Body of pancreas (tissue), 4 donors: ENCODE data around the gene CENPM.

Experiments used
- POLR2A ChIP-seq, 3 donors: fragments of 450-650 bp; IDR thresholded peaks; one replicate each; pipeline ENCODE4 v1.6.1; 2016; ENCODE audit warnings: antibody characterized with exemption in 3 of 3, mild to moderate bottlenecking in 2 of 3
- TF ChIP-seq, protein P1 (sequence below), 7 experiments: fragments of 450-650 bp in 4 of 7; fragments of 200-600 bp in 3 of 7; sonication (generic) in 3 of 7; IDR thresholded peaks; one replicate each; pipeline ENCODE4 v1.5.1; 2016 to 2019; ENCODE audit warnings: antibody characterized with exemption in 7 of 7

DNA sequence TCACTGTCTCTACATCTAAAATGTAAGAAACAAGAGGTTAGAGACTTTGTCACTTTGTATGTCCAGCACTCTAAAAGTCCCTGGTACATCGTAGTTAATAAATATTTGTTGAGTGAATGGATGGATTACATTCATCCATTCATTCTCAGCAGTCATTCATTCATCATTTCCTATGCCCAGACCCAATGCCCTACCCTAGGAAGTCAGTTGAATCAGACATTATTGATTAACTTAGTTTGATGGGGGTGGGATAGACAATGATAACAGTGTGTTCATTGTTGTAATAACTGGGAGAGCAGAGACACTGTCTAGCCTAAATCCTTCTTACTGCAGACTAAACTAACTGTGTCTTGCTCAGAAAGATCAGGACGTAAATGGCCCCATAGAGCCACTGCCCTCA is 1.2 kb upstream of the CENPM start:
- TF ChIP-seq, protein P1, sequence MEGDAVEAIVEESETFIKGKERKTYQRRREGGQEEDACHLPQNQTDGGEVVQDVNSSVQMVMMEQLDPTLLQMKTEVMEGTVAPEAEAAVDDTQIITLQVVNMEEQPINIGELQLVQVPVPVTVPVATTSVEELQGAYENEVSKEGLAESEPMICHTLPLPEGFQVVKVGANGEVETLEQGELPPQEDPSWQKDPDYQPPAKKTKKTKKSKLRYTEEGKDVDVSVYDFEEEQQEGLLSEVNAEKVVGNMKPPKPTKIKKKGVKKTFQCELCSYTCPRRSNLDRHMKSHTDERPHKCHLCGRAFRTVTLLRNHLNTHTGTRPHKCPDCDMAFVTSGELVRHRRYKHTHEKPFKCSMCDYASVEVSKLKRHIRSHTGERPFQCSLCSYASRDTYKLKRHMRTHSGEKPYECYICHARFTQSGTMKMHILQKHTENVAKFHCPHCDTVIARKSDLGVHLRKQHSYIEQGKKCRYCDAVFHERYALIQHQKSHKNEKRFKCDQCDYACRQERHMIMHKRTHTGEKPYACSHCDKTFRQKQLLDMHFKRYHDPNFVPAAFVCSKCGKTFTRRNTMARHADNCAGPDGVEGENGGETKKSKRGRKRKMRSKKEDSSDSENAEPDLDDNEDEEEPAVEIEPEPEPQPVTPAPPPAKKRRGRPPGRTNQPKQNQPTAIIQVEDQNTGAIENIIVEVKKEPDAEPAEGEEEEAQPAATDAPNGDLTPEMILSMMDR (IDR thresholded peaks at IDR 0.05): no peak
- no peak for TF ChIP-seq POLR2A (IDR thresholded peaks at IDR 0.05)
